Measurements from ENCODE around the gene HAGH. TPM values are rescaled to one million over a fixed set of nuclear protein-coding genes. Genes with fewer than 3 reads are reported as not detected.

HAGH gene
- total RNA-seq, 1 experiment from 2014 or later: 205 TPM

DNA sequence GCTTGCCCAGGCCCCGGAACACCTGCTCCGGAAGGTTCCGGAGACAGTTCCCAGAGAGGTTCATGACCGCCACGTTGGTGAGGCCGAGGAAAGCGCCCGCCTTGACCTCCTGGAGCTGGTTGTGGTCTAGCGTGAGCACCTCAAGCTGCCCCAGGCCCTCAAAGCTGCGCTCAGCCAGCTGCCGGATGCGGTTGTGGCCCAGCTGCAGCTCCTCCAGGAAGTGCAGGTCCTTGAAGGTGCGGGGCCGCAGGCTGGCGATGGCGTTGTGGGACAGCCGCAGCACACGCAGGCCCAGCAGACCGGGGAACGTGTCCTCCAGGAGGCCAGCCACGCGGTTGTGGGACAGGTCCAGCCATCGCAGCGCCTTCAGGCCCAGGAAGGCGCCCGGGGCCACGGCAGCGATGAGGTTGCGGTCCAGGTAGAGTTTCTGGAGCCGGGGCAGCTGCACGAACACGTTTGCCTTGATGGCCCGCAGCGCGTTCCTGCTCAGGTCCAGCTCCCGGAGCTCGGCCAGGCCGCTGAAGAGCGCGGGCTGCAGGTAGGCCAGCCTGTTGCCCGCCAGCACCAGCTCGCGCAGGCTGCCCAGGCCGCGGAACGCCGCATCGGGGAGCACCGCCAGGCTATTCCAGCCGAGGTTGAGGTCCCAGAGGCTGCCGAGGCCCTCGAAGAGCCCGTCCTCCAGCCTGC, 35.2 kb downstream of the HAGH start:
- DNase-seq (ENCODE audit: low read depth): no peak
- in situ Hi-C loops (cut with HindIII; ENCODE audit: low pct_unique_long_range_greater_than_20kb, low sequenced_read_pairs): no loop called here

DNA sequence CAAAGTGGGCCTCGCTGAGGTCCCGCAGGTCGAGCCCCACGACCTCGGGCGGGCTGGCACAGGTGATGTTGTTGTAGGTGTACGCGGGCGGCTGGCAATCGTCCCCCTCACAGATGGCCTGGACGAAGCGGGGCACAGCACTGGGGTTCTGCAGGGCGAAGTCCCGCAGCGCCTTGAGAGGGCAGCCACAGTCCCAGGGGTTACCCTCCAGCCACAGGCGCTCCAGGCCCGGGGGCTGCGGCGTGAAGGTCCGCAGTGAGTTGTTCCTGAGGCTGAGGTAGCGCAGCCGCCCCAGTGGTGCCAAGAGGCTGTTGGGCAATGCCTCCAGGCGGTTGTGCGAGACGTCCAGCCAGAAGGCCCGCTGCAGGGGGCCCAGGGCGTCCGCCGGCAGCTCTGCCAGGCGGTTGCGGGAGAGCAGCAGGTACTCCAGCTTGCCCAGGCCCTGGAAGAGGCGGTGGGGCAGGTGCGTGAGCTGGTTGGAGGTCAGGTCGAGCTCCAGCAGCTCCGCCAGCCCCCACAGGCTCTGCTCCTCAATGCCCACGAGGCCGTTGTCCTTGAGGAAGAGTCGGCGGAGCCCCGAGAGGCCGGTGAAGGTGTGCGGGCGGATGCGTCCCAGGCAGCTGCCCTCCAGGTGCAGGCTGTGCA, 35.9 kb downstream of the HAGH start:
- in situ Hi-C loops (cut with HindIII; ENCODE audit: low pct_unique_long_range_greater_than_20kb, low sequenced_read_pairs): no loop called here
- DNase-seq (ENCODE audit: low read depth): no peak

- in situ Hi-C loops (cut with HindIII; ENCODE audit: low pct_unique_long_range_greater_than_20kb, low sequenced_read_pairs): no loop called here
- DNase-seq (ENCODE audit: low read depth): no peak
Observed at GRCh38 chr16:1790261-1790610, 36.4 kb downstream of the HAGH start.

- in situ Hi-C loops (cut with HindIII; ENCODE audit: low pct_unique_long_range_greater_than_20kb, low sequenced_read_pairs): no loop called here
- no peak for DNase-seq (ENCODE audit: low read depth)
Observed at GRCh38 chr16:1789643-1790045, 37.0 kb downstream of the HAGH start.

GRCh38 chr16:1788708-1789100, 37.9 kb downstream of the HAGH start:
- no peak for DNase-seq (ENCODE audit: low read depth)
- in situ Hi-C loops (cut with HindIII; ENCODE audit: low pct_unique_long_range_greater_than_20kb, low sequenced_read_pairs): no loop called here

GRCh38 chr16:1788095-1788707, 38.4 kb downstream of the HAGH start:
- DNase-seq (ENCODE audit: low read depth): no peak
- in situ Hi-C loops (cut with HindIII; ENCODE audit: low pct_unique_long_range_greater_than_20kb, low sequenced_read_pairs): no loop called here

DNA sequence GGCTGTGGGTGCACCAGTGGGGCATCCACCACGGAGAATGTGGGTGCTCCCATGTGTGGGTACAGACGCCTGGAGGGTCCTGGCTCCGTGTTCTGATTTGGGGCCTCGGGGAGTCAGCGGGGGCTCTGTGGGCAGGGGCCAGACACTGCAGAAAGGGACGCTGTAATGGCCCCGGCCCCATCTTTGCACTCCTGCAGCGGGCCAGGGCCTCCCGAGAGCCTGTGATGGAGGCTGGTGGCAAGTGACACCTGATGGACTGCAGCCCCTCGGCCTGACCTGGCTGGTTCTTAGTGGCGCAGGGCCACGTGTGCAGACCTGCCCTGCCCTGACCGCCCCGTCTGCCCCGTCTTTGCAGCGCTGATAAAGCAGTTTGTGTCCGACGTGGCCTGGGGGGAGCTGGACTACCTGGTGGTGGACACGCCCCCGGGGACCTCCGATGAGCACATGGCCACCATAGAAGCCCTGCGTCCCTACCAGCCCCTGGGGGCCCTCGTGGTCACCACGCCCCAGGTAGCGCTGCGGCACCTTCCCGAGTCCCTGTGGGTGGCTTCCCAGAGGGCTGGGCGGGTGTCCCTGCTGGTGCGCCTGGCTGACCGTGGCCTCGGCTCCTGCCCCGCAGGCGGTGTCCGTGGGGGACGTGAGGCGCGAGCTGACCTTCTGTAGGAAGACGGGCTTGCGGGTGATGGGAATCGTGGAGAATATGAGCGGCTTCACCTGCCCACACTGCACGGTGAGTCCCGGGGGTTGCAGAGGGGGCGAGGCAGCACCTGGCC, 39.1 kb downstream of the HAGH start:
- in situ Hi-C loops (cut with HindIII; ENCODE audit: low pct_unique_long_range_greater_than_20kb, low sequenced_read_pairs): no loop called here
- no peak for DNase-seq (ENCODE audit: low read depth)

GRCh38 chr16:1787056-1787321, 39.6 kb downstream of the HAGH start:
- no peak for DNase-seq (ENCODE audit: low read depth)
- in situ Hi-C loops (cut with HindIII; ENCODE audit: low pct_unique_long_range_greater_than_20kb, low sequenced_read_pairs): no loop called here

GRCh38 chr16:1786242-1787055, 40.2 kb downstream of the HAGH start:
- in situ Hi-C loops (cut with HindIII; ENCODE audit: low pct_unique_long_range_greater_than_20kb, low sequenced_read_pairs): no loop called here
- no peak for DNase-seq (ENCODE audit: low read depth)

DNA sequence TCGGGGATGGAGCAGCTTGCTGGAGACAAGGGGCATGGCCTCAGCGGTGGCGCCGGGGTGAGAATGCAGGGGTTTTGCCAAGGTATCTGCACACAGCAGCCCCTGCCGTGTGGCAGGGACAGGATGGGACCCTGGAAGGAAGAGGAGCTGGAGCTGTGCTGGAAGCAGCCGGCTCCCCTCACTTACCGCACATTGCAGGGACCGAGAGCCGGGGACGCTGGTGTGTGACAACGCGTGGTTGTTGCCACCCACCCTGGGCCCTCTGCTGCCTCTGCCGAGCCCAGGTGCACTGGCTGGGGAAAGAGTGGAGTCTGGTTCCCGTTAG, 40.8 kb downstream of the HAGH start:
- in situ Hi-C loops (cut with HindIII; ENCODE audit: low pct_unique_long_range_greater_than_20kb, low sequenced_read_pairs): no loop called here
- DNase-seq (ENCODE audit: low read depth): no peak

- in situ Hi-C loops (cut with HindIII; ENCODE audit: low pct_unique_long_range_greater_than_20kb, low sequenced_read_pairs): no loop called here
- DNase-seq (ENCODE audit: low read depth): no peak
Observed at GRCh38 chr16:1784977-1785845, 41.4 kb downstream of the HAGH start.

- peak; percentile 100 for DNase-seq (ENCODE audit: low read depth)
- in situ Hi-C loops (cut with HindIII; ENCODE audit: low pct_unique_long_range_greater_than_20kb, low sequenced_read_pairs): no loop called here
Observed at GRCh38 chr16:1782408-1783264, 44.0 kb downstream of the HAGH start, which contains the start of the genes NUBP2 and SPSB3. NUBP2 (plus strand) TSS chr16:1782960; CDS start chr16:1783021, 61 bp downstream. SPSB3 (minus strand) TSS chr16:1782571; CDS start chr16:1781483, 1,088 bp downstream.

DNA sequence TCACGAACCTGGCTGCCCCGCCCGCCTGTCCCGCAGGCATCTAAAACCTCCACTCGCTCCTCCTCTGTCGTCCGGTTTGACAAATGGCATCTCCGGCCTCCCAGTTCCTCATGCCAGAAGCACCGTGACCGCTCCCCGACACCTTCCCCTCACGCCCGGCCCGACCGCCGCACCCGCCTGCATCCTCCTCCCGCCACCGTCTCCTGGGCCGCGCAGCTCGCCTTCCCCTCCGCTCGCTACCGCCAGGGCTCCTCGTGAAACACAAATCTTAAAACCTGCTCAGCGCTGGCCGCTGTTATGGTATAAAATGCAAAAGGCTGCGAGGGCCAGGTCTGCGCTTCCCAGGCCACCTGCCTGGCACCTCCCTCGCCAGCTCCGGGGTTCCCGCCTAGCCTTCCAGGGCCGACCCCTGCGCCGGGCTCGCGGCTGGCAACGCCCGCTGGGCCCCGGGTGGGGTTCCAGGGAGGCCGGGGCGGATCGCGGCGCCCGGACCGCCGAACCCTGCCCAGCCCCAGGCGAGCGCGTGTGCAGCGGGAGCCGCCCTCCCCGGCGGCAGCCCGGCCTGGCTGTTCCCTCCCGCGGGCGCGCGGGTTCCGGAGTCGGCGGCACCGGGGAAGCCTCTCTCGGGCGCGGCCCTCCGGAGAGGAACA, 44.7 kb downstream of the HAGH start:
- in situ Hi-C loops (cut with HindIII; ENCODE audit: low pct_unique_long_range_greater_than_20kb, low sequenced_read_pairs): no loop called here

DNA sequence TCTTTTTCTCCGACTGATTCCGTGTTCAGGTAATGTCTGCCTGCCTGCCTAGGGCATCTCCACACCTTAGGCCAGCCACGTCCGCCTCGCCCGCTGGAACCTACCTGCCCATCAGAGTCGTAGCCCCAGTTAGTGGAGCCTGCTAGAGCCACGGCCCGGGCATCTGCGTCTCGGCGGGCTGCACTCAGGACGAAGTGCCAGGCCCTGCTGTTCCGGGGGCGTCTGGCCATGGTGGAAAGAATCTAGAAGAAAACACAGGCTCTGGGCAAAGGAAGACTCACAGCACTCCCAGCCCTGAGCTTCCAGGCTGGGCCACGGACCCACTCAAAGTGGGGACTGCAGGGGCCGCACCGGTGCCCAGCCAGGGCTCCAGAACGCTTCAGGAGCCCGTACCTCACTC, 45.4 kb downstream of the HAGH start:
- DNase-seq (ENCODE audit: low read depth): no peak
- in situ Hi-C loops (cut with HindIII; ENCODE audit: low pct_unique_long_range_greater_than_20kb, low sequenced_read_pairs): no loop called here

More for the DNA sequence above, 44.7 kb downstream of the HAGH start:
- peak; percentile 48 for DNase-seq (ENCODE audit: low read depth)

DNA sequence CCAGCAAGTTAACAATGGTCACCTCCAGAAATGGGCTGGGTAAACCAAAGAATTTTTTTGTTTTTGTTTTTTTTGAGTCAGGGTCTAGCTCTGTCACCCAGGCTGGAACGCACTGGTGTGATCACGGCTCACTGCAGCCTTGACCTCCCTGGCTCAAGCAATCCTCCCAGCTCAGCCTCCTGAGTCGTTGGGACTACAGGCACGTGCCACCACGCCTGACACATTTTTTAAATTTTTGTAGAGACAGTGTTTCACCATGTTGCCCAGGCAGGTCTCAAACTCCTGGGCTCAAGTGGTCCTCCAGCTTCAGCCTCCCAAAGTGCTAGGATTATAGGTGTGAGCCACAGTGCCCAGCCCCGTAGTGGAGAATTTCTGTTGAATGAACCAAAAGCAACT, 46.0 kb downstream of the HAGH start:
- in situ Hi-C loops (cut with HindIII; ENCODE audit: low pct_unique_long_range_greater_than_20kb, low sequenced_read_pairs): no loop called here
- DNase-seq (ENCODE audit: low read depth): no peak
